ENCODE data around the gene PRKAG1. TPM values are rescaled to one million over a fixed set of nuclear protein-coding genes. Genes with fewer than 3 reads are reported as not detected.
A peak's percentile ranks its signal among the peaks of the same experiment; 100 is the strongest.

The PRKAG1 gene
- total and polyA plus RNA-seq, 10 of the 15 experiments (the other 5 are each of a cell fraction or from before 2014, with no cell fraction given): 44.5 to 91.6 (median 60.9) TPM

DNA sequence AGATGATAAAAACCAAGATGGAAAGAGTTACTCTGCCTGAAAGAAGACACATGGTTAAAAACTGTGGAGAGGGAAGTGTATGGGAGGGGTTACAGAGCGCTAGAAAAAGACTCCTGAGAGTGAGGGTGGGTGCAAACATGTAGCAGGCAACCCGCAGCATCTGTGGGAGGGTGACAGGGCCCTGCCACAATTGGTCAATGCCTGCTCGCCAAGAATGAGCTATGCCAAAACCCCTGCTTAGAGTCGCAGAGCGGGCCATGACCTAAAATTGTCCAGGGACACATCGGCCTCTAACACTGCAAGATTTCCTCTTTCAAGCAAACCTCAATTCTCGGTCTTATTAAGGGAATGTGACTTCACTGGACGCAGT, 700 bp downstream of the PRKAG1 start:
- 0 out of 2 replicates have a peak, but pooled peaks cover 3% of the 10 kb centered on the region for H3K4me1 ChIP-seq (ENCODE audit: control insufficient read depth, insufficient read depth, low read length)
- SMC1A ChIA-PET (ENCODE audit: uncharacterized antibody, unreplicated experiment): interaction anchor here (1.0 to 7.5 kb wide), 4 partner anchors 17 to 117 kb away, joined by 3 to 47 read pairs (median 12); partner anchors contain the start of gene DDN
- BruUV-seq (replicated peaks): no TSS peak
- H4K20me1 ChIP-seq (ENCODE audit: control insufficient read depth, insufficient read depth): no peaks in the 10 kb centered on the region
- peak overlapping the region; percentile 93 for H3K4me3 ChIP-seq
- intact Hi-C loops (cut with micrococcal nuclease; ENCODE audit: unreplicated experiment) (loop anchor here (1.0 kb wide), 1 partner anchor 19 kb away; the partner anchor contains the start of gene DDN), in situ Hi-C loops (cut with MboI) (no loop called here)
- peak overlapping the region; percentile 75 for H2AFZ ChIP-seq (ENCODE audit: control insufficient read depth, low read depth, low read length)
- ATAC-seq (peak; percentile 35), FAIRE-seq (no peak), DNase-seq (ENCODE audit: low read depth, low spot score) (no peak)
- peak overlapping the region; percentile 93 for H3K27ac ChIP-seq (ENCODE audit: control insufficient read depth, insufficient read depth)
- WGBS (ENCODE audit: insufficient coverage, insufficient replicate concordance, low lambda C conversion rate, missing lambda C conversion rate): 1% methylated on average over 8 of the region's 8 CpGs
- H3K79me2 ChIP-seq (ENCODE audit: control insufficient read depth, insufficient read depth, low read length): peaks cover 21% of the 10 kb centered on the region
- CTCF ChIA-PET: interaction anchor here (0.7 to 11.1 kb wide), 7 partner anchors 12 to 165 kb away, joined by 3 to 172 read pairs (median 9); partner anchors contain the start of genes DDN and DDX23
- RAD21 ChIA-PET (ENCODE audit: unreplicated experiment): interaction anchor here (0.6 to 5.0 kb wide), 4 partner anchors 20 to 116 kb away, joined by 3 to 62 read pairs (median 3); partner anchors contain the start of genes DDN and KMT2D
- TF ChIP-seq PAX5 (IDR thresholded peaks at IDR 0.05; ENCODE audit: borderline replicate concordance, low read depth, low read length) (no peak), ZNF622 (IDR thresholded peaks at IDR 0.05) (no peak), RAD21 (IDR thresholded peaks at IDR 0.05; ENCODE audit: insufficient read depth, low read depth, low read length) (no peak), BMI1 (IDR thresholded peaks at IDR 0.05; ENCODE audit: borderline replicate concordance) (no peak), RUNX3 (IDR thresholded peaks at IDR 0.05; ENCODE audit: low read length) (0 out of 2 replicates have a peak, but pooled peaks have one; percentile 37), ZNF384 (IDR thresholded peaks at IDR 0.05; ENCODE audit: borderline replicate concordance, low read depth, low read length) (no peak), NFIC (IDR thresholded peaks at IDR 0.05; ENCODE audit: low read depth, low read length) (no peak), MYB (IDR thresholded peaks at IDR 0.05; ENCODE audit: borderline replicate concordance, low read depth, low read length) (no peak), MTA3 (IDR thresholded peaks at IDR 0.05; ENCODE audit: borderline replicate concordance, low read length) (0 out of 2 replicates have a peak, but pooled peaks have one; percentile 9), PML (IDR thresholded peaks at IDR 0.05; ENCODE audit: low read length) (peak; percentile 14; the same call in 1 of the 2 replicates), ZNF207 (IDR thresholded peaks at IDR 0.05; ENCODE audit: borderline replicate concordance) (no peak)
- TF ChIP-seq, protein P1, sequence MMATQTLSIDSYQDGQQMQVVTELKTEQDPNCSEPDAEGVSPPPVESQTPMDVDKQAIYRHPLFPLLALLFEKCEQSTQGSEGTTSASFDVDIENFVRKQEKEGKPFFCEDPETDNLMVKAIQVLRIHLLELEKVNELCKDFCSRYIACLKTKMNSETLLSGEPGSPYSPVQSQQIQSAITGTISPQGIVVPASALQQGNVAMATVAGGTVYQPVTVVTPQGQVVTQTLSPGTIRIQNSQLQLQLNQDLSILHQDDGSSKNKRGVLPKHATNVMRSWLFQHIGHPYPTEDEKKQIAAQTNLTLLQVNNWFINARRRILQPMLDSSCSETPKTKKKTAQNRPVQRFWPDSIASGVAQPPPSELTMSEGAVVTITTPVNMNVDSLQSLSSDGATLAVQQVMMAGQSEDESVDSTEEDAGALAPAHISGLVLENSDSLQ (IDR thresholded peaks at IDR 0.05): no peak
- peak overlapping the region; percentile 75 for H3K4me2 ChIP-seq (ENCODE audit: control insufficient read depth, insufficient read depth)
- POLR2A ChIA-PET: interaction anchor here (0.6 to 4.9 kb wide), 3 partner anchors 12 to 237 kb away, joined by 3 to 52 read pairs (median 4); partner anchors contain the start of gene DDN
- H3K9ac ChIP-seq (ENCODE audit: control insufficient read depth, insufficient read depth, low read length): peak overlapping the region; percentile 90
- no peaks in the 10 kb centered on the region for H3K27me3 ChIP-seq (replicated peaks in 1 of 2; ENCODE audit: control insufficient read depth in 2 of 2, insufficient read depth in 2 of 2, low read length in 1 of 2)
- H3K36me3 ChIP-seq (ENCODE audit: control insufficient read depth in 2 of 2, insufficient read depth in 2 of 2, low read length in 1 of 2): peaks cover 9 to 10% of the 10 kb centered on the region in 2 experiments
- no peaks in the 10 kb centered on the region for H3K9me3 ChIP-seq (replicated peaks; ENCODE audit: control insufficient read depth, insufficient read depth, low read length)

Measured in GM12878 (cell line).